NCI-H187 (cell line): ENCODE data around the gene CENPV.
A peak's percentile ranks its signal among the peaks of the same experiment; 100 is the strongest.
"Not testable (repeated sequence)": the region's sequence is repeated elsewhere in the genome, so short reads cannot be mapped to it uniquely, and the experiment has no call there.

ENCODE experiments used
- DNase-seq, 2 experiments: peaks; one replicate each; lab custom pipeline; 2025; lab: John Stamatoyannopoulos, UW

CENPV gene

DNA sequence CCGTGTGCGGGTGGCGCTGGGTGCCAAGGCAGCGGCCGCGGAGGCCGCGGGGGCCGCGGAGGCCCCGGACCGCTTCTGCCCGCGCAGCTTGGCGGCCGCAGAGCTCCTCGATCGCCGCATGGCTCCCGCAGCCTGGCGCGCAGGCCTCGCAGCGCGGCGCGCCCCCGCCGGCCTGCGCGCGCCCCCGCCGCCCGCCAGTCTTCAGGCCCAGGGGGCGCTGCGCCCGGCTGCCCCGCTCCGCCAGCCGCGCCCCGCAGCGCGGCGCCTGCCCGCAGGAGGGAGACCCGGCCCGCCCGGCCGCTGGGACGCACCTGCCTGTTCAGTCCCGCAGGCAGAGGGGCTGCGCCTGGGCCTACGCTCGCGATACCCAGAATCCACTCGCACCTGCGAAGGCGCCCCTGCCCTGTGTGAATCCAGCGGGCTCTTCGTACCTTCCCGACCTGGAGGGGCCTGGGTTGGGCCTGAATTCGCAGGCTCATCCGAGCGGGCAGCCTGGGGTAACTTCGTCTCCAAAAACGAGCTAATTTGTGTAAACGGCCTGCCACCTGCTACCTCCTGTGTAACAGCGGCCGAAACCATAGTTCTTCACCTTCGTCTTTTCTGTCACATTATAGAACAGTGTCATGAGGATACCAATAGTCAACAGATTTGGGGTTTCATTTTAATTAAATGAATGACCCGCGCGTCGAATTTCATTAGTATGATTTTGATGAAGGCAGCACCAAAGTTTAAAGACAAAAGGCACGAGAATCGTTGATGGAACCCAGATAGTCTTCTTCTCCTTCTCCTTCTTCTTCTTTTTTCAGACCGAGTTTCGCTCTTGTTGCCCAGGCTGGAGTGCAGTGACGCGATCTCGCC is at the start of gene CENPV:
CENPV (minus strand) TSS at position 153 of the 858 bp plus-strand sequence; CDS start at position 120, 33 bp downstream.
- DNase-seq: peak in 1 of 2 experiments; percentile 1

- no peak for DNase-seq
Observed at GRCh38 chr17:16398270-16399267, 45.3 kb upstream of the CENPV start.

DNA sequence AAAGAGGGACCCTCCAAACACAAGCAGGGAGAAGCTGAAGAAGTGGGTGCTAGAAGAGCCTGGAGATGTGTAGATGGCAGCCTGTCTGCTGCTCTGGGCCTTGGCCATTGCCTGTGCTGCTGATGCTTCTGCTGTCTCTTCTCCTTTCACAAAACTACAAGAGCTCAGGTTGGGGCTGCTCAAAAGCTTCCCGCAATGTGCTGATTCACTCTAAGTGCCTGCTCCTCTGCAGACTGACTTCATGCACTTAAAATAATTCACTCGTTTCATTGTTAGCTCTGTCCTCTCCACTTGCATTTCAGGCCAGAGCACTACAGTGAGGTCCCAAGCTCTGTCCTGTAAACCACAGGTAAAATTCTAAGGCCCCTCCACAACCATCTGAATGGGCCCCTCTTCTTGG is 43.4 kb upstream of the CENPV start:
- not testable (repeated sequence) for DNase-seq

GRCh38 chr17:16395887-16396286 is 42.6 kb upstream of the CENPV start:
- not testable (repeated sequence) for DNase-seq

GRCh38 chr17:16392491-16392890 is 39.2 kb upstream of the CENPV start:
- DNase-seq: not testable (repeated sequence)

GRCh38 chr17:16391451-16391850 is 38.2 kb upstream of the CENPV start:
- DNase-seq: no peak

DNA sequence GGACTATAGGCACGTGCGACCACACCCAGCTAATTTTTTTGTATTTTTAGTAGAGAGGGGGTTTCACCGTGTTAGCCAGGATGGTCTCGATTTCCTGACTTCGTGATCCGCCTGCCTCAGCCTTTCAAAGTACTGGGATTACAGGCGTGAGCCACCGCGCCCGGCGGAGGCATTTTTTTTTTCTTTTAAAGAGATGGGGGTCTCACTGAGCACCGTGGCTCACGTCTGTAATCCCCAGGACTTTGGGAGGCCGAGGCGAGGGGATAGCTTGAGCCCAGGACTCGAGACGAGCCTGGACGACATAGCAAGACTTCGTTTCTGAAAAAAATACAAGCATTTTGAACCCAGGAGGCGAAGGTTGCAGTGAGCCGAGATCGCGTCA is 32.8 kb upstream of the CENPV start:
- not testable (repeated sequence) for DNase-seq

- no peak for DNase-seq
Observed at GRCh38 chr17:16384557-16384956, 31.3 kb upstream of the CENPV start.

DNA sequence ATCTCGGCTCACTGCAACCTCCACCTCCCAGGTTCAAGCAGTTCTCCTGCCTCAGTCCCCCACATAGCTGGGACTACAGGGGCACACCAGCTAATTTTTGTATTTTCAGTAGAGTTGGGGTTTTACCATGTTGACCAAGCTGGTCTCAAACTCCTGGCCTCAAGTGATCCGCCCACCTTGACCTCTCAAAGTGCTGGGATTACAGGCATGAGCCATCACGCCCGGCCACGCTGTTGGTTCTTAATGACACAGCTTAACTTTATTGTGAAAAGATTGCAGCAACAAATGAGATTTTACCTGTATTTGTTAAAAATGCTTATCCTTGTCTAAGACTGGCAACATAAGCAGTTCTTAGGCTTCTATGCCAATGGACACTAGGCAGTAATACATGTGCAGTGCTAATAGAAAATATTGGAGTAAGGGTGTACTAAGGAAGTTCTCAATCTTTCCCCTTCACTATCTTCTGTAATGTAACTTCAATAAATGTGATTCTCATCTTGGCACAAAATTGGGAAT is 30.6 kb upstream of the CENPV start:
- no peak for DNase-seq

GRCh38 chr17:16383216-16383615 is 29.9 kb upstream of the CENPV start:
- no peak for DNase-seq

GRCh38 chr17:16381496-16381820 is 28.2 kb upstream of the CENPV start:
- no peak for DNase-seq

- peak; percentile 82 to 91 for DNase-seq
Observed at GRCh38 chr17:16380640-16381495, 27.6 kb upstream of the CENPV start, which contains the start of gene UBB. TSS of gene UBB (plus strand) at chr17:16381091. CDS start at chr17:16381908, 817 bp downstream.

DNA sequence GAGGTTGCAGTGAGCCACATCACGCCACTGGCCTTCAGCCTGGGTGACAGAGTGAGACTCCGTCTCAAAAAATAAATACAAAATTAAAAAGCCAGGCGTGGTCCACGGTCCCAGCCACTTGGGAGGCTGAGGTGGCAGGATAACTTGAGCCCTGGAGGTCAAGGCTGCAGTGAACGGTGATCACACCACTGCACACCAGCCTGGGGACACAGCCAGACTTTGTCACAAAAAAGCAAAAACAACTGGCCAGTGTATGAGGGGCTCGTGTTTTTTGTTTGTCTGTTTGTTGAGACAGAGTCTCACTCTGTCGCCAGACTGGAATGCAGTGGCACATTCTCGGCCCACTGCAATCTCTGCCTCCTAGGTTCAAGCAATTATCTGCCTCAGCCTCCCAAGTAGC is 26.4 kb upstream of the CENPV start:
- DNase-seq: no peak

GRCh38 chr17:16378636-16379282 is 25.5 kb upstream of the CENPV start:
- no peak for DNase-seq

- DNase-seq: no peak
Observed at GRCh38 chr17:16377941-16378341, 24.7 kb upstream of the CENPV start.

DNA sequence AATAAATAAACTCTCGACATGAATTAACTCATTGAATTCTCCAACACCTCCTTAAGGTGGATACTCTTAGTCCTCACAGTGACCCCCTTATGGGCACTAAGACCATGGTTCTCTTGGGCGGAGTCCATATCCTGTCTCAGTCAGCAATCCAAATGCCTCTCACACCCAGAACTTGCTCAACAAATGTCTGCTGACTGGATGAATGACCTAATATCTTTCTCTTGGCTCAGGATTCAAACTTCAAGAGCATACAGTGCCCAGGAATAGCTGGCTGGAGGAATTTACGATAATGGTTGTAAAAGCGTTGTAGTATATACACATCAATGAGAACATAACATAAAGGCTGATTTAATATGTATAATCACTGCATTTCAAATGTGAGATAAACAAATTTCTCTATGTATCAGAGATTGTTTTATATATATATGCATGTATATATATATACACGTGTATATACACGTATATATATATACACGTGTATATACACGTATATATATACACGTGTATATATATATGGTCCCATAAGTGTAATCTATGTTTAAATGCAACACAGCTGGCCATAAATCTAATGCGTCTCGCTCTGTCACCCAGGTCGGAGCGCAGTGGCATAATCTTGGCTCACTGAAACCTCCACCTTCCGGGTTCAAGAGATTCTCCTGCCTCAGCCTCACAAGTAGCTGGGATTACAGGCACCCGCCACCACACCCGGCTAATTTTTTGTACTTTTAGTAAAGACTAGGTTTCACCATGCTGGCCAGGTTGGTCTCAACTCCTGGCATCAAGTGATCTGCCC is 21.1 kb upstream of the CENPV start:
- DNase-seq: no peak

GRCh38 chr17:16371742-16372141 is 18.5 kb upstream of the CENPV start:
- no peak for DNase-seq

DNA sequence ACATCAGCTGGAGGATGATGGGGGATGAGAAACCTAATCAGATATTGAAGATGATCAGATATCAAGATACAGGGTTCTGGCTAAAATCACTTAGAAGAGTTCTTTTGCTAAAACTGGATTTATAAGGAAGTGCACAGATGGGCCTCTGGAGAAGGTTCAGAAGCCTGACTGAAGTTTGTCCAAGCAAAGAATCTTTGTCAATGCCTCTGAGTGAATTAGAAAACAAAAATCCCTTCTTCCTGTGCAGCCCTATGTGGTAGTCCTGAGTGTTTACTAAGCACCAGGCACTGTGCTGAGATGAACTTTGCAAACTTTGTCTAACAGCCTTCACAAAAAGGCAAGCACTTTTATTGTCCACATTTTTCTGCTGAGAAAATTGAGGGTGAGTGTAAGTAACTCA is 11.4 kb upstream of the CENPV start:
- DNase-seq: no peak

GRCh38 chr17:16363749-16364536 is 10.7 kb upstream of the CENPV start:
- DNase-seq: peak in 1 of 2 experiments; percentile 33
